ENCODE data around the gene ARGLU1.

Gene ARGLU1

GRCh38 chr13:106498571-106498970, 69.4 kb downstream of the ARGLU1 start:
- DNase-seq (ENCODE audit: low read depth): no peak
- H3K4me3 ChIP-seq (ENCODE audit: low read length): no peak overlapping the region
- no peak for TF ChIP-seq CTCF (conservative IDR thresholded peaks at IDR 0.05; ENCODE audit: low read length)

- H3K4me3 ChIP-seq (ENCODE audit: low read length): no peak overlapping the region
- no peak for DNase-seq (ENCODE audit: low read depth)
- TF ChIP-seq CTCF (conservative IDR thresholded peaks at IDR 0.05; ENCODE audit: low read length): no peak
Observed at GRCh38 chr13:106498158-106498557, 69.8 kb downstream of the ARGLU1 start.

GRCh38 chr13:106497079-106497478, 70.9 kb downstream of the ARGLU1 start:
- no peak for TF ChIP-seq CTCF (conservative IDR thresholded peaks at IDR 0.05; ENCODE audit: low read length)
- no peak for DNase-seq (ENCODE audit: low read depth)
- H3K4me3 ChIP-seq (ENCODE audit: low read length): no peak overlapping the region

GRCh38 chr13:106496072-106496997, 71.6 kb downstream of the ARGLU1 start:
- TF ChIP-seq CTCF (conservative IDR thresholded peaks at IDR 0.05; ENCODE audit: low read length): no peak
- no peak for DNase-seq (ENCODE audit: low read depth)
- H3K4me3 ChIP-seq (ENCODE audit: low read length): no peak overlapping the region

GRCh38 chr13:106494936-106495335, 73.0 kb downstream of the ARGLU1 start:
- no peak for TF ChIP-seq CTCF (conservative IDR thresholded peaks at IDR 0.05; ENCODE audit: low read length)
- H3K4me3 ChIP-seq (ENCODE audit: low read length): no peak overlapping the region
- DNase-seq (ENCODE audit: low read depth): no peak

GRCh38 chr13:106494506-106494905, 73.4 kb downstream of the ARGLU1 start:
- no peak for TF ChIP-seq CTCF (conservative IDR thresholded peaks at IDR 0.05; ENCODE audit: low read length)
- no peak for DNase-seq (ENCODE audit: low read depth)
- H3K4me3 ChIP-seq (ENCODE audit: low read length): no peak overlapping the region

All from AG10803 (cell line).